Common myeloid progenitor, CD34-positive (primary cell): ENCODE data around the gene SPEM3.

Experiments used
- CTCF ChIA-PET: fragments of 350-600 bp; sonication (Branson Sonifier 250); formaldehyde crosslinking; loops from one replicate; lab custom pipeline; 2021; ENCODE audit warnings: antibody characterized with exemption; lab: Charles Lee
- POLR2A ChIA-PET: fragments of 350-600 bp; sonication (Branson Sonifier 250); formaldehyde crosslinking; loops from one replicate; lab custom pipeline; 2021; ENCODE audit warnings: antibody characterized with exemption; lab: Charles Lee
- DNase-seq, 3 donors: peaks; one replicate each; pipeline versions ENCODE4 v3.0.0 to v3.0.0-alpha.2; 2013
- H3K27ac ChIP-seq, 2 experiments: 1 replicate in 1 of 2; 2 replicates in 1 of 2; pipeline ENCODE4 v1.7.0; 2013; ENCODE audit warnings: inconsistent platforms in 2 of 2, low read length in 2 of 2, mild to moderate bottlenecking in 2 of 2, low read depth in 1 of 2, moderate library complexity in 1 of 2; ENCODE audit not compliant: severe bottlenecking in 2 of 2, insufficient read depth in 1 of 2, poor library complexity in 1 of 2
- H3K27me3 ChIP-seq, 5 experiments: replicated peaks in 2 of 5; 1 replicate in 3 of 5; 2 replicates in 2 of 5; pipeline versions ENCODE4 v1.6.1 to v1.7.0; 2013; ENCODE audit warnings: low read length in 4 of 5, mild to moderate bottlenecking in 2 of 5, moderate library complexity in 2 of 5, inconsistent platforms in 1 of 5; ENCODE audit not compliant: insufficient read depth in 5 of 5, control insufficient read depth in 4 of 5
- H3K36me3 ChIP-seq, 4 experiments: 1 replicate in 2 of 4; 2 replicates in 2 of 4; pipeline versions ENCODE4 v1.6.1 to v1.7.0; 2013; ENCODE audit warnings: low read length in 3 of 4, control low read depth in 1 of 4, mild to moderate bottlenecking in 1 of 4; ENCODE audit not compliant: control insufficient read depth in 4 of 4, insufficient read depth in 4 of 4
- H3K4me1 ChIP-seq, 4 experiments: 1 replicate in 3 of 4; 2 replicates in 1 of 4; pipeline versions ENCODE4 v1.6.1 to v1.7.1; 2013; ENCODE audit warnings: low read length in 3 of 4, mild to moderate bottlenecking in 3 of 4, control low read depth in 1 of 4, inconsistent platforms in 1 of 4, moderate library complexity in 1 of 4; ENCODE audit not compliant: control insufficient read depth in 4 of 4, insufficient read depth in 4 of 4; ENCODE audit errors: control extremely low read depth in 1 of 4
- H3K4me3 ChIP-seq, 7 experiments: 1 replicate in 4 of 7; 2 replicates in 3 of 7; pipeline versions ENCODE4 v1.5.1 to v1.7.0; 2013; ENCODE audit warnings: mild to moderate bottlenecking in 7 of 7, low read length in 6 of 7, moderate library complexity in 6 of 7, inconsistent platforms in 2 of 7, low read depth in 2 of 7, control low read depth in 1 of 7; ENCODE audit not compliant: insufficient read depth in 4 of 7, control insufficient read depth in 1 of 7; ENCODE audit errors: extremely low read depth in 1 of 7
- H3K9me3 ChIP-seq, 5 experiments: 1 replicate in 4 of 5; 2 replicates in 1 of 5; pipeline versions ENCODE4 v1.6.1 to v1.7.1; 2013; ENCODE audit warnings: low read length in 4 of 5, mild to moderate bottlenecking in 2 of 5, inconsistent platforms in 1 of 5, low read depth in 1 of 5, moderate library complexity in 1 of 5; ENCODE audit not compliant: control insufficient read depth in 4 of 5, insufficient read depth in 2 of 5; ENCODE audit errors: control extremely low read depth in 1 of 5
- WGBS: methylation state at CpG from one replicate; pipeline ENCODE4 v1.1.5; 2013; ENCODE audit not compliant: insufficient coverage; 5-methylcytosine and 5-hydroxymethylcytosine counted together

Gene SPEM3

GRCh38 chr17:7403043-7403726 lies 25.5 kb upstream of the SPEM3 start:
- Histone ChIP-seq H3K27me3 (peaks cover 0 to 5% (median 4%) of the 10 kb centered on the region in 5 experiments), H3K4me3 (peak overlapping the region; percentile 68 to 93 (median 85)), H3K36me3 (peaks cover 0 to 4% (median 0%) of the 10 kb centered on the region in 4 experiments), H3K9me3 (no peaks in the 10 kb centered on the region), H3K4me1 (peaks cover 0 to 28% (median 24%) of the 10 kb centered on the region in 4 experiments), H3K27ac (peak overlapping the region in 1 of 2 experiments; percentile 60)
- WGBS: 27% methylated on average over 10 of the region's 16 CpGs
- CTCF ChIA-PET: interaction anchor here (0.6 to 2.2 kb wide), 8 partner anchors 9 to 158 kb away, joined by 3 to 7 read pairs (median 4); partner anchors contain the start of gene PLSCR3
- DNase-seq: peak in 2 of 3 donors; percentile 47 to 49
- POLR2A ChIA-PET: interaction anchor here (0.6 to 1.5 kb wide), 4 partner anchors 18 to 90 kb away, joined by 3 to 7 read pairs (median 6); partner anchors contain the start of gene POLR2A

DNA sequence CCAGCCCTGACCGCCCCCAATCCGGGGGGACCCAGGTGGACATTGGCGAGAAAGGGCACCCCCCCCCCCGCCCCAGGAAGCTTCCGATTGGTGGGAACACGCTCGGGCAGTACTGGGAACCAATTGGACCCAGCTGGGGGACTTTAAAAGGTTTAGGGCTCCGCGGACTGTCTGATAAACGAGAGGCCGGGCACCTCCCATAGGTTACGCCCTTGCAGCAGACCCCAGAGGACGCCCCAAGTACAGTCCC lies 25.0 kb upstream of the SPEM3 start:
- peaks cover 0 to 4% (median 0%) of the 10 kb centered on the region in 4 experiments for H3K36me3 ChIP-seq
- peaks cover 0 to 5% (median 4%) of the 10 kb centered on the region in 5 experiments for H3K27me3 ChIP-seq
- peak in 1 of 3 donors; percentile 80 for DNase-seq
- ChIA-PET CTCF (interaction anchor here (1.4 to 2.2 kb wide), 3 partner anchors 10 to 33 kb away, joined by 4 to 7 read pairs (median 5); partner anchors contain the start of gene PLSCR3), POLR2A (interaction anchor here (0.6 to 1.5 kb wide), 4 partner anchors 81 to 92 kb away, joined by 3 to 7 read pairs (median 6); partner anchors contain the start of gene POLR2A)
- peaks cover 0 to 32% (median 25%) of the 10 kb centered on the region in 4 experiments for H3K4me1 ChIP-seq
- WGBS: 1% methylated on average over 13 of the region's 13 CpGs
- H3K9me3 ChIP-seq: no peaks in the 10 kb centered on the region
- peak overlapping the region; percentile 68 to 93 (median 85) for H3K4me3 ChIP-seq
- peak overlapping the region in 1 of 2 experiments; percentile 60 for H3K27ac ChIP-seq

GRCh38 chr17:7403977-7404736 lies 24.5 kb upstream of the SPEM3 start, which contains the start of gene TMEM256:
Gene TMEM256 (minus strand): TSS chr17:7404097. CDS start chr17:7404084, 13 bp downstream.
- peaks cover 0 to 5% (median 4%) of the 10 kb centered on the region in 5 experiments for H3K27me3 ChIP-seq
- peaks cover 0 to 36% (median 25%) of the 10 kb centered on the region in 4 experiments for H3K4me1 ChIP-seq
- H3K36me3 ChIP-seq: peaks cover 0 to 4% (median 0%) of the 10 kb centered on the region in 4 experiments
- peak within 1 kb of the TSS; percentile 68 to 93 (median 85) for H3K4me3 ChIP-seq
- ChIA-PET POLR2A (interaction anchor here (0.6 to 1.5 kb wide), 4 partner anchors 81 to 91 kb away, joined by 3 to 7 read pairs (median 6); partner anchors contain the start of gene POLR2A), CTCF (interaction anchor here (1.4 to 2.2 kb wide), 3 partner anchors 10 to 32 kb away, joined by 4 to 7 read pairs (median 5); partner anchors contain the start of gene PLSCR3)
- peak within 1 kb of the TSS in 1 of 2 experiments; percentile 70 for H3K27ac ChIP-seq
- no peaks in the 10 kb centered on the region for H3K9me3 ChIP-seq
- peak; percentile 98 to 99 (median 99) for DNase-seq
- 0% methylated on average over 33 of the region's 49 CpGs for WGBS

GRCh38 chr17:7404737-7405349 lies 23.8 kb upstream of the SPEM3 start:
- DNase-seq: no peak
- H3K27me3 ChIP-seq: peaks cover 0 to 5% (median 4%) of the 10 kb centered on the region in 5 experiments
- 0% methylated on average over 61 of the region's 65 CpGs for WGBS

DNA sequence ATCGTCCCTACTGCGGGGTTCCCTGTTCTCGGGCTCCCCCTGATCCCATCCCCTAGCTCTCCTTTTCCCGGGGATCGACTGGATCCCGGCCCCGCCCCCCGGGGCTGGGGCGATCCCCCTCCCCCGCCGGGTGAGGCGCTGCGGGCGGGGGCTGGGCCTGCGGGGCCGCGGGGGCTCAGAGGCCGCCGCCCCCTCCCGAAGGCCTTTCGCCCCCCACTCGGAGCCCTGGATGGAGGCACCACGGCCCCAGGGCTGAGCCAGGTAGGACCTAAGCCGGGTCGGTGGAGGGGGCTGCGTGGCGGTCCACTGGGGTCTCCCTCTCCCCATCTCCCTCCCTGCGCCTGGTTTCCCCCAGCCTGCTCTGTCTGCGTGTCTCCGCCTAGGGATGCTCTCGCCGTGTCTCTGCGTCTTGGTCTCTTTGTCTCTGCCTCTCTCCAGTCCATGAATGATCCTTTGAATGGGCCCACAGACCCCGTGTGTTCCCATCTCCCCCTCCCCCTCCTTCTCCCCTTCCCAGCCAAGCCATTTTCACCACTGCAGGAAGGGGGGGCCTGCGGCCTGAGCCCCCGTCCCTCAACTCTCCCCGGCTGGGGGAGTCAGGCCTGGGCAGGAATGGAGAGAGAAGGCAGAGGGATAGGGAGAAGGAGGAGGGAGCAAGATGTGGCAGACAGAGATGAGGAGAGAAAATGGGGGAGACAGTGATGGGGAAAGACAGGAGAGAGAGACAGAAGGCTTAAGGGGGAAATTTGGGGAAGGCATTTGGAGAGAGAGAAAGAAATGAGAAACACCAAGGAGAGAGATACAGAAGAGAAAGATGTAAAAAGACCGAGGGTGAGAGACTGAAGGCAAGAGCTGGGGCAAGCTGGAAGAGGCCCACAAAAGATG lies 23.1 kb upstream of the SPEM3 start:
- peaks cover 0 to 5% (median 4%) of the 10 kb centered on the region in 5 experiments for H3K27me3 ChIP-seq
- DNase-seq: no peak
- ChIA-PET CTCF (interaction anchor here (1.0 to 1.5 kb wide), 2 partner anchors 29 to 283 kb away, joined by 3 read pairs; partner anchors contain the start of gene TMEM102), POLR2A (no interaction called here)
- H3K4me1 ChIP-seq: peaks cover 0 to 36% (median 25%) of the 10 kb centered on the region in 4 experiments
- H3K9me3 ChIP-seq: no peaks in the 10 kb centered on the region
- H3K4me3 ChIP-seq: peak overlapping the region; percentile 20 to 93 (median 82)
- WGBS: 22% methylated on average over 25 of the region's 38 CpGs
- peaks cover 0 to 4% (median under 1%) of the 10 kb centered on the region in 4 experiments for H3K36me3 ChIP-seq
- H3K27ac ChIP-seq: no peak overlapping the region

More at GRCh38 chr17:7404737-7405349, 23.8 kb upstream of the SPEM3 start:
- CTCF ChIA-PET: interaction anchor here (1.4 to 2.2 kb wide), 4 partner anchors 11 to 32 kb away, joined by 3 to 7 read pairs (median 4); partner anchors contain the start of genes PLSCR3 and TMEM102
- peak overlapping the region; percentile 39 to 93 (median 82) for H3K4me3 ChIP-seq
- POLR2A ChIA-PET: interaction anchor here (1.5 kb wide), 1 partner anchor 80 kb away, joined by 7 read pairs; the partner anchor contains the start of gene POLR2A
- peaks cover 0 to 36% (median 25%) of the 10 kb centered on the region in 4 experiments for H3K4me1 ChIP-seq
- peaks cover 0 to 4% (median under 1%) of the 10 kb centered on the region in 4 experiments for H3K36me3 ChIP-seq
- no peak overlapping the region for H3K27ac ChIP-seq
- H3K9me3 ChIP-seq: no peaks in the 10 kb centered on the region
